Amniotic stem cell (primary cell): ENCODE results near the gene NPC1.
A peak's percentile ranks its signal among the peaks of the same experiment; 100 is the strongest.
"Not testable (repeated sequence)": the region's sequence is repeated elsewhere in the genome, so short reads cannot be mapped to it uniquely, and the experiment has no call there.

Experiments
- DNase-seq: peaks from one replicate; lab custom pipeline; 2025; lab: John Stamatoyannopoulos, UW

Gene NPC1

GRCh38 chr18:23521907-23522306, 64.4 kb downstream of the NPC1 start:
- no peak for DNase-seq

GRCh38 chr18:23521271-23521670, 65.0 kb downstream of the NPC1 start:
- no peak for DNase-seq

- DNase-seq: no peak
Observed at GRCh38 chr18:23519734-23520133, 66.6 kb downstream of the NPC1 start.

- peak; percentile 69 for DNase-seq
Observed at GRCh38 chr18:23515911-23516546, 70.3 kb downstream of the NPC1 start.

DNA sequence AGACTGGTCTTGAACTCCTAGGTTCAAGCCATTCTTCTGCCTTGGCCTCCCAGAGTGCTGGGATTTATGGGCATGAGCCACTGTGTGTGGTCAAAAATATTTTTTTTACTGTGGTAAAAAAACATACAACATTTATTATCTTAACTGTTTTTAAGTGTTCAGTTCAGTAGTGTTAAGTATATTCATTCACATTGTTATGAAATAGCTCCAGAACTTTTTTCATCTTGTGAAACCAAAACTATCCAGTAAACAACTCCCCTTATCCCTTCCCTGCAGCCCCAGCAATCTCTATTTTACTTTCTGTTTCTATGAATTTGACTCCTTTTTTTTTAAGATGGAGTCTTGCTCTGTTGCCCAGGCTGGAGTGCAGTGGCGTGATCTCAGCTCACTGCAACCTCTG, 73.7 kb downstream of the NPC1 start:
- DNase-seq: no peak

DNA sequence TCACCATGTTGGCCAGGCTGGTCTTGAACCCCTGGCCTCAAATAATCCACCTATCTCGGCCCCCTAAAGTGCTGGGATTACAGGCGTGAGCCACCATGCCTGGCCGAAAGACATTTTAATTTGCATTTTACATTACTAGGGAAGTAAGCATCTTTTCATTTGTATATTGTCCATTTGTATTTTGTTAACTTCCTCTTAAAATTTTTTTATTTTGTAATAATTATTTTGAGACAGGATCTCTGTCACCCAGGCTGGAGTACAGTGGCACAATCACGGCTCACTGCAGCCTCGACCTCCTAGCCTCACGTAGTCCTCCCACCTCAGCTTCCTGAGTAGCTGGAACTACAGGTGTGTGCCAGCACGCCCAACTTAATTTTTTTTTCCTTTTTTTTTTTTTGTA, 74.1 kb downstream of the NPC1 start:
- not testable (repeated sequence) for DNase-seq

GRCh38 chr18:23510923-23511322, 75.4 kb downstream of the NPC1 start:
- DNase-seq: not testable (repeated sequence)

- DNase-seq: no peak
Observed at GRCh38 chr18:23506393-23506792, 79.9 kb downstream of the NPC1 start.

DNA sequence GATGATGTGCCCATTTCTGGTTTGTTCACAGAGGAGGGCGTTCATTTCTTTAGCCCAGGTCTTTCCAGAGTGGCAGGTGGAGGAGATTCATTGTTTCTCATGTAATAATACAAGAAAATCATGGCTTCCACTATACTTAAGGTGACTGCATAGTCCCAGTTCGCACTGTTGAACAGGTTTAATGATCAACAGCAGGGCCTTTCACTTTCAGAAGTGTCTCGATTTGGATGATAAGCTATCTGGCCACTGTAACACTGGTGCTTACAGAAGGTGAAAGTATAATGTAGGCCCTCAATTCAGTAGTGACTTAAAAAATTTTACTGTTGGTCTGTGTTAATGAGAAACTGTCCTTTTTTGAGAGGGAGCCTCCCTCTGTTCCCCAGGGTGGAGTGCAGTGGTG, 81.6 kb downstream of the NPC1 start:
- no peak for DNase-seq

DNA sequence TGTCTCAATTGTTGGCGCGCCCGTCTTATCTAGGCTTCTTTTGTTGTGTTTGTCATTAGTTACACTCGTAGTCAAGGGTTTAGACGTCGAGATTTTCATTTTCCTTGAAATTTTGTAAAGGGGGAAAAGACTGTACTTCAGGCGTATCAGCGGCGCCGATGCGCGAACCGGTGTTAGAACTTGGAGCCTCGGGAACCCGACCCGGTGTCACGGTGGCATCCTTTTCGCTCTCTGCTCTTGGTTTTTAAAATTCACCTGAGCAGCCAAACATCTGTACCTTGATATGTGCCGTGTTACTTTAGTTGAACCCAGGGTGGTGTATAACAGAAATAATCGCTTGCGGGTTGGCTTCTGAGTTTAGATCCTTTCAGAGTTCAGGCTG, 82.4 kb downstream of the NPC1 start:
- DNase-seq: no peak

DNA sequence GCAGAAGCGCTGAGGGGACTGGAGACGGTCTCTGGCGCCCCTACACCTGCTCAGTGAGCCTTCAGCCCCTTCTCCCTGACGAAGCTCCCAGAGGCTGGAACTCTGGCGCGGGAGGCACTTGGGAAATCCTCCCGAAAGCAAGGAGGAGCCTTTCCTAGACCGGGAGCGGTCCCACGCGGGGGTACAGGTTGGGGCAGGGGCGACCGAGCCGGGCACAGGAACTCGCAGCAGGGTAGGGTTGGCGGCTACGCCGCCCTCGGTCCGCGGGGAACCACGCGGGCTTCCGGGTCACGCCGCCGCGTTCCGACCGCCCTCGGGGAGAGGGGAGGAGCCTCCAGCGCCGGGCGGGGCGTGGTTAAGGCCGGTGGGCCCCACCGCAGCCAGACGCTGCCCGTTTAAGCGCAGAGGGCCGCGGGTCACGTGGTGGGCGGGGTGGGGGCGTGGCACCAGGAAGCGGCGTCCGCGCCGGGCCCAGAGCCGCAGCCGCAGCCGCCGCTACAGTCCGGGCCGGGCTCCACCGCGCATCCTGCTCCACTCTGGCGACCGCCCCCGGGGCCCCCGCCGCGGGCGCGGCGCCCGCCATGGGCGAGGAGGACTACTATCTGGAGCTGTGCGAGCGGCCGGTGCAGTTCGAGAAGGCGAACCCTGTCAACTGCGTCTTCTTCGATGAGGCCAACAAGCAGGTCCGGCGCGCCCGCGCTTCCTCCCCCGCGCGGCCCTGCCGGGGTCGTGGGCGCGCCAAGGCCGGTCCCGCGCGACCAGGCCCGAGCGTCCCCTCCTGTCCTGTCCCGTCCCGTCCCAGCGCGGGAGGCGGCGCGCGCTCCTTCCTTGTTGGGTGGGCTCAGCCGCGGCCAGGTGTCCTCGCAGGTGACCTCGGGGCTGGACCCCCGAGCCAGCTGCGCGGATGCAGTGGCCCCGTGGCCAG, 83.0 kb downstream of the NPC1 start, which contains the start of gene RMC1:
Gene RMC1 (plus strand): TSS at position 474 of the 925 bp plus-strand sequence. CDS start 108 bp downstream, at position 582.
- peak; percentile 86 for DNase-seq

DNA sequence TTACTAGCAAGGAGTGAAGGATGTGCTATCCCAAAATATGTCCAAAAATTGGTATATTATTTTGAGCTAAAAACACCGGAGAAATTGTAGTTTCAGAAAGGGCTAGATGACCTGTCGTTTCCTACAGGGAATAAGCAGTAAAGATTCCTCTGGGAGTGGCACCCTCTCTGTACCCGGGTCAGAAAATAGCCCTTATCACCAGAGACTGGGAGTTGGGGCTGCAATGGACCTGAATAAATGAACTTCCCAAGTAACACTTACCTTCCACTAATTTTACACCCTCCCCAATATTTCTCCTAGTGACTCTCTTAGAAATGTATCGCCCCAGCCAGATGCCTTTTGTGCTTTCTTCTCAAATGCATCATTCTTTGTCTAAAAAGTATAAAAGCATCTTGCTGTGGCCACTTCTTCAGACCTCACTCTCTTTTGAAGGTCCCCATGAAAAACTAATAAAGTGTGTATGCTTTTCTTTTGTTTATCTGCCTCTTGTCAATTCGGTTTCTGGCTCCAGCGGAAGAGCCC, 83.7 kb downstream of the NPC1 start:
- no peak for DNase-seq

DNA sequence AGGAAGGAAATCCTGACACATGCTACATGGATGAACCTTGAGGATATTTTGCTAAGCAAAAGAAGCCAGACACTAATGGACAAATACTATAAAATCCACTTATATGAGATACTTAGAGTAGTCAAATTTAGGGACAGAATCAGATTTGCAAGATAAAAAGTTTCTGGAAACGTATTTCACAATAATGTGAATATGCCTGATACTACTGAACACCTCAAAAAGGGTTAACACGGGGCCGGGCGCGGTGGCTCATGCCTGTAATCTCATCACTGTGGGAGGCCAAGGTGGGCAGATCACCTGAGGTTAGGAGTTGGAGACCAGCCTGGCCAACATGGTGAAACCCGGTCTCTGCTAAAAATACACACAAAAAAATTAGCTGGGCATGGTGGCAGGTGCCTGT, 84.7 kb downstream of the NPC1 start:
- no peak for DNase-seq

DNA sequence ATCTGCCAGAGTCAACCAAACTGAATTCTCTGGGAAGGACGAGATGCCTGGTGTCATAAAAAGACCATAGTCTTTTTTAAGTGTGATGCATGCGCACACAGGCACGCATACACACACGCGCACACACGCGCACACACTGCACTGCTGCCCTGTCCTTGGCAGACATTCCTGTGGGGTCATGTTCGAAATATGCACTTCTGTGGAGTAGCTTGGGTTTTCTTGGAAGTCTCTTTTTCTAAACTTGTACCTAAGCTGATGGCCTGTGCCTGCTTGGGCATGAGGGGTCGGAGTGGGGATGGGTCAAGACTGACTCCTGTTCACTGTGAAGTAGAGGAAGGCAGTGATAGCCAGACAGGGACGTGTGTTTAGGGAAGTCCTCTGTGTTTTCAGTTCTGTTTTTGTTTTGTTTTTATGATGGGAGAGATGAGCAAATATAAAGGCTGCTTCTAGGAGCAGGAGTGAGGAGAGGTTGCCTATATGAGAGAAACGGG, 87.0 kb downstream of the NPC1 start:
- no peak for DNase-seq

- peak; percentile 54 for DNase-seq
Observed at GRCh38 chr18:23498877-23499276, 87.4 kb downstream of the NPC1 start.

DNA sequence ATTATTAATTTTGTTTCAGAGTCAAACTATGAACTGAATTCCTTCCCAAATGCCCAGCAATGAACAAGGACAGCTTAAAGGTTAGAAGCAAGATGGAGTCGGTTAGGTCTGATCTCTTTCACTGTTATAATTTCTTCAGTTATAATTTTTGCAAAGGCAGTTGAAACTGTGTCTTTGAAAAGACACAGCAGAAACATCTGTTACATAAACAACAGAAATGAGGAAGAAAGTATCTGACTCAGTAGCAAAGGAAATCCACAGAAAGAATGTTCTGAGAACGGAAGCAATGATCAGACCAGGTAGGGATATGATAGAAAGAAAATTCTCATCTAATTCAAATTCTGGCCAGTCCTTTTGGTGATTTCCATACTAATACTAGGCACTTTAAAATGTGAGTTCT, 88.2 kb downstream of the NPC1 start:
- DNase-seq: no peak

- DNase-seq: no peak
Observed at GRCh38 chr18:23495723-23496440, 90.4 kb downstream of the NPC1 start.

DNA sequence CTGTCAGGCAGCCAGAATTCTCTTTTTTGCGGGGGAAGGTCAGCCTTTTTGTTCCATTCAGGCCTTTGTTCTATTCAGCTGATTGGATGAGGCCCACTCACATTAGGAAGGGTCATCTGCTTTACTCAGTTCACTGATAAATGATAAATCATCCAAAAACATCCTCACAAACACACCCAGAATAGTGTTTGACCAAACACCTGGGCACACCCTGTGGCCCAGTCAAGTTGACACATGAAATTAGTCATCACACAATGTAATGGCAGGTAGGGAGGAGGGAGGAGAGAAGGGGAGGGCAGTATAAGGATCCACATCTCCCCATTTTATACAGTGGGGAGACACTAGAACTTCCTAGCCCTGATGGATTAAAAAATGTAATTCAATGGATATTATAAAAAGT, 91.3 kb downstream of the NPC1 start:
- DNase-seq: no peak

GRCh38 chr18:23493654-23494053, 92.7 kb downstream of the NPC1 start:
- DNase-seq: no peak

GRCh38 chr18:23489586-23489985, 96.7 kb downstream of the NPC1 start:
- not testable (repeated sequence) for DNase-seq

DNA sequence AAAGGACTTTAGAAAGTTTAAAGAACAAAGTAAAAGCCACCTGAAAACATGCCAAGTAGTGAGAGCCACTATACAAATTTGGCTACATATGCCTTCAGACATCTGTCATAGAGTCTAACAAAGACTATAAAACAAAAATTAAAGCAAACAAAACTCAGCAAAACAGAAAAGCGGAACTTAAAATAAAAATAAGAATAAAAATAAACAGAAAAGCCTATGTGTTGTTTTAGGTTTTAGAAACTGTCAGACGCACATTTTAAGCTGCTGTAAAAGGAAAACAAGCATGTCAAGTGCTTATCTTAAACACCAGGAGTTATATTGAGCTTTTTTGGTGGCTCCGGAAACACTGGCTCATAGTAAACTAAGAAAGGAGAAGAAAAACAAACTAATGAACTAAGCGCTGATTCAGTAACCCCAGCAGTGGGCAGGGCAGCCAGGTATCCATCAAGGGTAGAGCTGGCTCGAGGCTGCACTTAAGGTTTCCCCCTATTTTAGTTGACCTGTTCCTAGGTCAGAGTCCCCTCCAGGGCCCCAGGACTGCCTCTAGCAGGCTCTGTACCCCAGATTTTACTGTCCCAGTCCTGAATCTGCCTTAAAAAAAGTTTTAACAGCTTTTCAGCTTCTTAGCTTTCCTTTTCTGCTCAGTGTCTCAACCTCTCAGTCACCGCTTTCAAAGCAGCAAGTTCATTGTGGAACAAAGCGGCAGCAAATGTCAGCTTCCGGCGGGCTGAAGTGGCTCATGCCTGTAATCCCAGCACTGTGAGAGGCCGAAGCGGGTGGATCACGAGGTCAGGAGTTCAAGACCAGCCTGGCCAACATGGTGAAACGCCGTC, 98.4 kb downstream of the NPC1 start:
- DNase-seq: no peak
